GM18951 (cell line): ENCODE measurements around the gene PKD2L1.
"Not testable (repeated sequence)": the region's sequence is repeated elsewhere in the genome, so short reads cannot be mapped to it uniquely, and the experiment has no call there.

Experiments
- POLR2A ChIP-seq: IDR thresholded peaks from 4 replicates; pipeline ENCODE4 v1.6.1; 2011; ENCODE audit warnings: mild to moderate bottlenecking; ENCODE audit not compliant: insufficient read length, insufficient read depth; ENCODE audit errors: extremely low read depth
- in situ Hi-C: fragments of 300-500 bp; cut with MboI; formaldehyde crosslinking; loops from one replicate; pipeline ENCODE4 v1.12.0; 2022; ENCODE audit warnings: low sequenced_read_pairs, mixed read lengths, inconsistent platforms; ENCODE audit not compliant: unreplicated experiment

The PKD2L1 gene

DNA sequence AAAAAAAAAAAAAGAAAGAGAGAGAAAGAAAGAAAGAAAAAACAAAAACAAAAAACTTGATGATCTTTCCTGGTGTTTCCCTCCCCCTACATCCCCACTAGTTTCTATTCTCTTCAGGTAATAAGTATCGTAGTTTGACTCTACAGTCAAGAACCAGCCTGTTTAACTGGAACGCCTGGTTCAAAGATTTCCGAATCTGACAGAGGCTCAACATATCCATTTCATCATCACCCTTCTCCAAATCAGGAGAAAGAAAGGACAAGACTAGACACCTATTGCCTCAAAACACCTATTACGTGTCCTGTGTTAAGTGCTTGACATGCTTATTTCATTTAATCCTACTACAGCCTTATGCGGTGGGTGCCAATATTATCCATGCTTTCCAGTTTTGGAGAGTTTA is 23.2 kb downstream of the PKD2L1 start:
- in situ Hi-C loops = no loop called here
- TF ChIP-seq POLR2A = no peak

DNA sequence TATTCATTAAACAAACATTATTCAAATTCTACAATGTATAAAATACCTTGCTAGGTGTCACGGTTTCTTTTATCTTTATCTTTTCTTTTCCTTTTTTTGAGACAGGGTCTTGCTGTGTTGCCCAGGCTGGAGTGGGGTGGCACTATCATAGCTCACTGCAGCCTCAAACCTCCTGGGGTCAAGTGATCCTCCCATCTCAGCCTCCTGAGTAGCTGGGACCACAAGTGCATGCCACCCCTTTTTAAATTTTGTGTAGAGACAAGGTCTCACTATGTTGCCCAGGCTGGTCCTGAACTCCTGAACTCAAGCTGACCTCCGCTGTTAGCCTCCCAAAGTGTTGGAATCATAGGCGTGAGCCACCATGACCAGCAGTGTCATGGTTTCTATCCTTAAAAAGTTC is 25.6 kb downstream of the PKD2L1 start:
- no peak for TF ChIP-seq POLR2A
- in situ Hi-C loops = no loop called here

DNA sequence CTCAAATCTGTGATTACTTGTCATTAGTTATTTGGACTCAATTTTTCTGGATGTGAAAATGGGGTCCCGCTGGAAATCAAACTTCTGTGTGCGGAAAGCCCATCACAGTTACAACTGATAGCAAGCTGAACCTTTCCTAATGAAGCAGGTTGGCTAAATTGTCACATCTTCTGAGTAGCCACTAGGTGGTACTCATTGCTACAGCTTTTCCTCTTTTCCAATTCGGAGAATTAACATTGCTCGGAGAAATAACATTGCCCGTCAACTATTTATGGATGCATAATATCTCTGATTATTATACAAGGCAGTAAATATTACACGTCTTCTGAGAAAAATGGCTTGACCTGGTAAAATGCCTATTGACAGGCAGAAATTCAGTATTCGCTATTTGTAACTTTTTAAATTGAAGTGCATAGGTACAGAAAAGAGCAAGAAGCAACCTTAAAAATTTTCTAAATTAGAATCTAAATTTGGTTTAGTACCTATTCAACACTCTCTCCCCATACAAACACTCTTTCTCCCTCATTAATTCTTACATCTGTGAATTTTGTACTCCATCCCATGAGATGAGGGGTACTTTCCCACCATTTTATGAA is 26.2 kb downstream of the PKD2L1 start:
- in situ Hi-C loops = no loop called here
- no peak for TF ChIP-seq POLR2A

DNA sequence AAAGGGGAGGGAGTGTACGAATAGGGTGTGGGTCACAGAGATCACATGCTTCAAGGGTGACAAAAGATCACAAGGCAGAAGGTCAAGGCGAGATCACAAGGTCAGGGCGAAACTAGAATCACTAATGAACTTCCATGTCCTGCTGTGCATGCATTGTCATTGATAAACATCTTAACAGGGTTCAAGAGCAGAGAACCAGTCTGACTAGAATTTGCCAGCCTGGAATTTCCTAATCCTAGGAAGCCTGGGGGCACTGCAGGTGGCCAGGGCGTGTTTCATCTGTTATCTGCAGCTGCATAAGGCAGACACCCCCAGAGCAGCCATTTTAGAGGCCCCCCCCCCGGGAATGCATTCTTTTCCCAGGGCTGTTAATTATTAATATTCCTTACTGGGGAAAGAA is 28.9 kb downstream of the PKD2L1 start:
- in situ Hi-C loops = not testable (repeated sequence)

DNA sequence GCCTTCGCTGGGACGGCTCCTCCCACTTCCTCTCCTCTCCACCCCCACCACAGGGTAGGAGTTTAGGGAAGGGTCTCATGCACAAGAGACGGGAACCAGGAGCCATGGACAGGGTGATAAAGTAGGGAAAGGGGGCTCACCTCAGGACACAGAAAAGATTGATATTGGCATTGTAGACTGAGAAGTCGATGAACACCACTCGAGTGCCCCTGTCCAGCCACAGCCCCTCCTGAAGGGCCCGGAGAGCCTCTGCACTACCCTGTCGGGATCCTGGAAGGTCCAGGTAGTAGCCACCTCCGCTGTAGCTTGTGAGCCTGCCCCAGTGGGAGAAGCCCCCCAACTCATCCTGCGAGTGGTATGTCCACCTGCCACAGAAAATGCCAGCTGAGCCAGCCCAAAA is 32.8 kb downstream of the PKD2L1 start:
- TF ChIP-seq POLR2A = no peak
- in situ Hi-C loops = no loop called here

DNA sequence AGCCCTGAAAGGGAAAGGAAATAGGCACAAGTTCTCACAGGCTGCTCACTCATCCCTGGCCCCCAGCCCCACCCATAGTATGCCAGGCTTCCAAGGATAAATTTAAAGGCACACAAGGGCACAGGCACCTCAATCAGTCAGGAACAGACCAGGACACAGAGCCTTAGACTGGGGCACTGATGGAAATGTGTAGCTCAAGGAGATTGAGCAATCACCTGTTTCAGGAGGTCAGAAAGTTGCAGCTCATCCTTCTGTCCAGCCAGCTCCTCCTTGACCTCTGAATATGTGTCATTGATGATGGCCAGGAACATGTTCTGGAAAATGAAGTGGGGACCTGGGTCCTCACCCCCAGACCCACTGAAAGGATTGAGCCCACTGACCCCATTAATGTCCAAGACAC is 37.0 kb downstream of the PKD2L1 start:
- no peak for TF ChIP-seq POLR2A
- in situ Hi-C loops = no loop called here

DNA sequence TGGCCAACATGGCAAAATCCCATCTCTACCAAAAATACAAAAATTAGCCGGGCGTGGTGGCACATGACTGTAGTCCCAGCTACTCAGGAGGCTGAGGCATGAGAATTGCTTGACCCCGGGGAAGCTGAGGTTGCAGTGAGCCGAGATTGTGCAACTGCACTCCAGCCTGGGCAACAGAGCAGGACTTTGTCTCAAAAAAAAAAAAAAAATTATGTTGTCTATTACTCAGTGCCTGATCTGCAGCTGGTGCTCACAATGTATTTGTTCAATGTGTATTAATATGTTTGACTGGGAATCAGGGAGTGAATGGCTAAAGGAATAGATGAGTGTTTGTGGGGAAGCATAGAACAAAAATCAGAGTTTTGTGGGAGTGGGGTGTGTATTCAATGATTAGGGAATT is 37.7 kb downstream of the PKD2L1 start:
- in situ Hi-C loops = not testable (repeated sequence)

DNA sequence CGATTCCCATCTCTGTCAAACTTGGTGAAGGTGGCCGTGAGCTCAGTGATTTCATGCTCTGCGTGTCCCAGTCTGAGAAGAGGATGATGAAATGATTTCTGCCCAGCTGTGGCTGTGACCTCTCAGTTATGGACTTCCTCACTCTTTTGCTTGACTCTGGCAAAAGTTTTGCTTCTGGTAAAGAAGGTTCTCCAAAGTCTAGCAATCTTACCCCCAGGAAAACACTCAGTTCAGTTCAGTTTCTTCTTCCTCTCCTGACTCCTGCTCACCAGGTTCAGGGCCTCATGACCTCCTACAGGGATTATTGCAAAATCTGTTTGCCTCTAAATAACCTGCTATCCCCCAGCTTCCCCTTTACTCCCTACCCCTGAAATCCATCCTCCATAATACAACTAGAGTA is 38.7 kb downstream of the PKD2L1 start:
- TF ChIP-seq POLR2A = no peak
- in situ Hi-C loops = no loop called here

DNA sequence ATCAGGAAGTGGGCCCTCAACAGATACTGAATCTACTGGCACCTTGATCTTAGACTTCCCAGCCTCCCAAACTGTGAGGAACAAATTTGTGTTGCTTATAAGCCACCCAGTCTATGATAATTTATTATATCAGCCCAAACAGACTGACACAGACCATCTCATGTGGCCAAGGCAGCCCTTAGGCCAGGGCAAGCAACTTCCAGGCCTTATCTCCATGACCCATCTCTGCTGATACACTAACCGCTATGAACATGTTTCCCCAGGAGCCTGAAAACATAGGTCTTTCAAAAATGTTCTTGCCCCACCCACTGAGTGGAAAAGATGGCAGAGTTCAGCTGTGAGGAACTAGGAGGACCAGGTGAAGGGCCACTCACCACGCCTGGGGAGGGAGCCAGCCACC is 40.4 kb downstream of the PKD2L1 start:
- in situ Hi-C loops = no loop called here
- TF ChIP-seq POLR2A = no peak

DNA sequence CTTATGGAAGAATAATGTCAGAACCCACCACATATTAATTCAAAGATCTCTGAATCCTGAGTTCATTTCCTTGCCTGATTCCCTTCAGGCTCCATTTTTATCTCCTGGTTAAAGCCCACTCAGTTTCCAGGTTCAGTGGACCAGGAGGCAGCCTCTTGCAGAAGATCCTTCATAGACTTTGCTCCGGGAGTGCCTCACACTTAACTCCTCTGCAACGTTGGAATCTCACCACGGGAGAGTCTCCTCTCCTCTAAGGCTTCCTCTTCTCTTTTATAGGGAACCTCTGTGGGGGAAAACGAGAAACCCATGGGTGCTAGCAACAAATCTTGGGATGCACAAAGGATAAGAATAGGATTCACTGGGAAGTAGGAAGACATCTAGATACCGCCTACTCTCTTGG is 41.8 kb downstream of the PKD2L1 start:
- TF ChIP-seq POLR2A = no peak
- in situ Hi-C loops = no loop called here

DNA sequence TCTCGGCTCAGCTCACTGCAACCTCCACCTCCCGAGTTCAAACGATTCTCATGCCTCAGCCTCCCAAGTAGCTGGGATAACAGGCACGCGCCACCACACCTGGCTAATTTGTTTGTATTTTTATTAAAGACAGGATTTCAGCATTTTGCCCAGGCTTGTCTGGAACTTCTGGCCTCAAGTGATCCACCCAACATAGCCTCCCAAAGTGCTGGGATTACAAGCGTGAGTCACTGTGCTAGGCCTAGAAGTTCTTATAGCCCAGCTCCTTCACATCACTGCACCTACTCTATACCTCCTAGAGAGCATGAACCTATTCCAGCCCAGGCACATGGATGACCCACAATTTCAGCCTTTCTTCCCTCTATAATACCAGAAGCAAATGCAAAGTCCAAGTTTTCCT is 42.3 kb downstream of the PKD2L1 start:
- in situ Hi-C loops = no loop called here
- TF ChIP-seq POLR2A = no peak

DNA sequence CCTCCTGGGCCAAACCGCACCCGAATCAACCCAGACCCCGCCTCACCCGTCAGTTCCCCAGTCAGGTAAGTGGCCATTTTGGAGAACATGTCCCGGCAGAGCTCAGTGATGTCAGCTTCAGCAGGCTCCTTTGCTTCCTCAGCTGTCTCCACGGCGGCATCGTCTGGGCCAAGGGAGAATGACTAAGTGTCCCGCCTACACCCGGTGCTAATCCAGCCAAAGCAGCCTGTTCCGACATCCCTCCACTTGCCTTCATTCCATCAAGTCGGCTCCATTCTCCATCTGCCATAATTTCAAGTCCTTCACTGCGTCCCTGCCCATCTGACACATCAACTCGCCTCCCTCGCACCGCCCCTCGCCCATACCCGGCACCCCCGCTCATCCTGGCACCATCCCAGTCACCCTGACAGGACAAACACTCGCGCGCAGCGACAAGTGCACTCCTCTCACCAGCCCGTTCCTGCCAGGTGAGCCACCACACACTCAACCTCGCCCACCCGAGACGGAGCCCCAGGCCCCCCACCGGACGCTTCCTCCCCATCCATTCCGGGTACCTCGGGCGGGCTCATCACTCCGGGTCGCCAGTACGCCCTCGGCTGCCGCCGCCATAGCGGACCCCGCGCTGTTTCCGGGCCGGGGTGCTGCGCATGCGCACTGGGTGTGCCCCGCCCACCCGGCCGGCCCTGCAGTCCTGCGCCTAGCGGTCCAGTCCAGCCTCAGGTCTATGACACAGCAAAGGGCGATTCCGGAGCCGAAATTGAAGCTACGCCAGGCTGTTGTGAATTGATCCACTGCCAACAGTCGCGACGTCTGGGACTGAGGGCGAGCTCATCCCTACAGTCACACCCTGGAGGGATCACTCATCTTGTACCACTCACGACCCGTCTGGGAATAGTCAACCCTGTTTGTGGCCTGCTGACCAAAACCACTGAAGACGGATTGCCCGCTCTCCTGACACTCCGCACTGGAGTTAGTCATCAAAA is 43.7 kb downstream of the PKD2L1 start, which contains the start of gene BLOC1S2:
BLOC1S2 (minus strand) TSS at position 630 of the 983 bp plus-strand sequence; CDS start at position 609, 21 bp downstream.
- peak; percentile 98 for TF ChIP-seq POLR2A
- in situ Hi-C loops = no loop called here

DNA sequence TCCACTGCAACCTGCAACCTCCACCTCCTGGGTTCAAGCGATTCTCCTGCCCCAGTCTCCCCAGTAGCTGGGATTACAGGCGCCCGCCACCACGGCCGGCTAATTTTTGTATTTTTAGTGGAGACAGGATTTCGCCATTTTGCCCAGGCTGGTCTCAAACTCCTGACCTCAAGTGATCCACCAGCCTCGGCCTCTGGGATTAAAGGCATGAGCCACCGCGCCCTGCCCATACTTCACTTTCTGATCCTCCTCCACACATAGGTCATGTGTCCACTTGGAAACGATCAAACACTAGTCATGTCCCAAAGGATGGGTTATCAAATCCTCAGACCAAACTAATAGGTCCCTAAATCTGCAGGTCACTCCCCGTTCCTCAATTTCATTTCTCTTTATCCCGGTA is 44.7 kb downstream of the PKD2L1 start:
- in situ Hi-C loops = not testable (repeated sequence)

DNA sequence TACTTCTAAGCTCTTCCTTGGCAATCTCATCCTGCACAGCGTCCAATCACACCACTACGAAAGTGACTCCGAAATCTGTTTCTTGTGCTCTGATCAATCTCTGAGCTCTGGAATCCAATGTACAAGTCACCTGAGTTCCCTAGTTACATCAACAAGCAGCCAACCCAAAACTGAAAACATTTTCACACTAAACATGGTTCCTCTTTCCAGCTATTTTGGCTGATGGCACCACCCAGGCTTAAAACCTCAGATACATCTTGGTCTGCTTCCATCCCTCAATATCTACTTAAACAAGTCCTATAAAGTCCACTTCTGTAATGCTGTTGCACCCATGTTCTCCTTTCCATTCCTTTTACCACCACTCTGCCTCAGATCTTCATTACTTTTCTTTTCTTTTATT is 47.1 kb downstream of the PKD2L1 start:
- no peak for TF ChIP-seq POLR2A
- in situ Hi-C loops = no loop called here

DNA sequence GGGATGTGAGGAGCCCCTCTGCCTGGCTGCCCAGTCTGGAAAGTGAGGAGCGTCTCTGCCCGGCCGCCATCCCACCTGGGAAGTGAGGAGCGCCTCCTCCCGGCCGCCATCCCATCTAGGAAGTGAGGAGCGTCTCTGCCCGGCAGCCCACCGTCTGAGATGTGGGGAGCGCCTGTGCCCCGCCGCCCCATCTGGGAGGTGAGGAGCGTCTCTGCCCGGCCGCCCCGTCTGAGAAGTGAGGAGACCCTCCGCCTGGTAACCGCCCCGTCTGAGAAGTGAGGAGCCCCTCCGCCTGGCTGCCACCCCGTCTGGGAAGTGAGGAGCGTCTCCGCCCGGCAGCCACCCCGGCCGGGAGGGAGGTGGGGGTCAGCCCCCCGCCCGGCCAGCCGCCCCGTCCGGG is 53.1 kb downstream of the PKD2L1 start:
- in situ Hi-C loops = not testable (repeated sequence)
